Activated CD8-positive, alpha-beta memory T cell treated with anti-CD3 and anti-CD28 coated beads for 36 hours (primary cell): ENCODE measurements around the gene ATP6V1F. TPM values are rescaled to one million over a fixed set of nuclear protein-coding genes. Genes with fewer than 3 reads are reported as not detected.

Experiments used
- CTCF ChIA-PET: fragments of 350-600 bp; sonication (Branson Sonifier 250); formaldehyde crosslinking; loops from one replicate; lab custom pipeline; 2021; ENCODE audit warnings: antibody characterized with exemption; lab: Charles Lee
- POLR2A ChIA-PET: fragments of 350-600 bp; sonication (Branson Sonifier 250); formaldehyde crosslinking; loops from one replicate; lab custom pipeline; 2021; ENCODE audit warnings: antibody characterized with exemption; lab: Charles Lee
- total RNA-seq, 2 experiments: library from RNA; stranded (reverse); gene quantifications; one replicate each; pipeline ENCODE4 v1.2.3, GENCODE V29; 2021

Gene ATP6V1F
- total RNA-seq, 2 experiments from 2014 or later = 145 to 152 TPM

GRCh38 chr7:128844777-128845311 is 17.8 kb upstream of the ATP6V1F start:
- ChIA-PET CTCF (interaction anchor here (1.4 kb wide), 1 partner anchor 39 kb away, joined by 5 read pairs; no protein-coding TSS in a partner anchor), POLR2A (no interaction called here)

- POLR2A ChIA-PET = no interaction called here
- CTCF ChIA-PET = no interaction called here
Measured at GRCh38 chr7:128845475-128845874, 17.2 kb upstream of the ATP6V1F start.

- ChIA-PET POLR2A (no interaction called here), CTCF (no interaction called here)
Measured at GRCh38 chr7:128845987-128846386, 16.7 kb upstream of the ATP6V1F start.

GRCh38 chr7:128846781-128847444 is 15.7 kb upstream of the ATP6V1F start:
- ChIA-PET POLR2A (no interaction called here), CTCF (no interaction called here)

- POLR2A ChIA-PET = no interaction called here
- CTCF ChIA-PET = no interaction called here
Measured at GRCh38 chr7:128847721-128848211, 14.9 kb upstream of the ATP6V1F start.

- POLR2A ChIA-PET = no interaction called here
- CTCF ChIA-PET = no interaction called here
Measured at GRCh38 chr7:128848289-128849155, 14.1 kb upstream of the ATP6V1F start.

- CTCF ChIA-PET = no interaction called here
- POLR2A ChIA-PET = no interaction called here
Measured at GRCh38 chr7:128849156-128849515, 13.5 kb upstream of the ATP6V1F start.

- CTCF ChIA-PET = interaction anchor here (1.0 kb wide), 1 partner anchor 34 kb away, joined by 3 read pairs; no protein-coding TSS in a partner anchor
- POLR2A ChIA-PET = no interaction called here
Measured at GRCh38 chr7:128849804-128850490, 12.7 kb upstream of the ATP6V1F start.

GRCh38 chr7:128852537-128853254 is 10.0 kb upstream of the ATP6V1F start:
- ChIA-PET POLR2A (no interaction called here), CTCF (no interaction called here)

- POLR2A ChIA-PET = no interaction called here
- CTCF ChIA-PET = no interaction called here
Measured at GRCh38 chr7:128853799-128854198, 8.9 kb upstream of the ATP6V1F start.

- ChIA-PET POLR2A (no interaction called here), CTCF (no interaction called here)
Measured at GRCh38 chr7:128854396-128854795, 8.3 kb upstream of the ATP6V1F start.

GRCh38 chr7:128855559-128855958 is 7.1 kb upstream of the ATP6V1F start:
- POLR2A ChIA-PET = no interaction called here

GRCh38 chr7:128856001-128856718 is 6.5 kb upstream of the ATP6V1F start:
- POLR2A ChIA-PET = no interaction called here
- CTCF ChIA-PET = interaction anchor here (0.7 to 1.5 kb wide), 2 partner anchors 27 to 78 kb away, joined by 3 to 6 read pairs; no protein-coding TSS in a partner anchor

More at GRCh38 chr7:128855559-128855958, 7.1 kb upstream of the ATP6V1F start:
- CTCF ChIA-PET = no interaction called here

- POLR2A ChIA-PET = no interaction called here
- CTCF ChIA-PET = no interaction called here
Measured at GRCh38 chr7:128858380-128859231, 4.0 kb upstream of the ATP6V1F start.

GRCh38 chr7:128859232-128860157 is 3.2 kb upstream of the ATP6V1F start:
- ChIA-PET POLR2A (no interaction called here), CTCF (no interaction called here)
